Central memory CD8-positive, alpha-beta T cell (primary cell): Measurements from ENCODE around the gene RBM44.
"Not testable (repeated sequence)": the region's sequence is repeated elsewhere in the genome, so short reads cannot be mapped to it uniquely, and the experiment has no call there.

ENCODE experiments used
- ATAC-seq: fragments of 150-1000 bp; cut with Tn5 transposase; replicated peaks from 2 replicates; pipeline ENCODE4 v1.10.0; 2022; ENCODE audit warnings: mild to moderate bottlenecking, moderate FRiP score, moderate number of reproducible peaks; ENCODE audit not compliant: poor library complexity, severe bottlenecking; ENCODE audit errors: extremely low read depth
- DNase-seq, 2 donors: peaks; one replicate each; pipeline ENCODE4 v3.0.0; 2021; ENCODE audit warnings: low spot score in 2 of 2
- H3K27ac Mint-ChIP-seq: one replicate; pipeline ENCODE4 v1.8.0; 2022; ENCODE audit warnings: low read depth, mild to moderate bottlenecking, moderate library complexity, mixed read lengths
- H3K27me3 Mint-ChIP-seq: one replicate; pipeline ENCODE4 v1.8.0; 2022; ENCODE audit warnings: mixed read lengths
- H3K36me3 Mint-ChIP-seq: one replicate; pipeline ENCODE4 v1.8.0; 2022; ENCODE audit warnings: mild to moderate bottlenecking, moderate library complexity, mixed read lengths; ENCODE audit not compliant: insufficient read depth
- H3K4me1 Mint-ChIP-seq: one replicate; pipeline ENCODE4 v1.8.0; 2022; ENCODE audit warnings: mixed read lengths
- H3K4me3 Mint-ChIP-seq: one replicate; pipeline ENCODE4 v1.8.0; 2022; ENCODE audit warnings: mild to moderate bottlenecking, moderate library complexity, mixed read lengths
- H3K9me3 Mint-ChIP-seq: one replicate; pipeline ENCODE4 v1.8.0; 2022; ENCODE audit warnings: mixed read lengths

Gene RBM44

GRCh38 chr2:237762291-237763182 is 36.0 kb upstream of the RBM44 start:
- not testable (repeated sequence) for H3K4me3 Mint-ChIP-seq, H3K27ac Mint-ChIP-seq, H3K4me1 Mint-ChIP-seq, ATAC-seq, DNase-seq, H3K9me3 Mint-ChIP-seq, H3K27me3 Mint-ChIP-seq
- peaks cover 55% of the 10 kb centered on the region for H3K36me3 Mint-ChIP-seq

- DNase-seq (no peak), ATAC-seq (no peak)
- Mint-ChIP-seq H3K36me3 (peaks cover 52% of the 10 kb centered on the region), H3K4me3 (no peak overlapping the region), H3K9me3 (no peaks in the 10 kb centered on the region), H3K4me1 (peaks cover 6% of the 10 kb centered on the region), H3K27ac (no peak overlapping the region), H3K27me3 (no peaks in the 10 kb centered on the region)
Observed at GRCh38 chr2:237763812-237764211, 34.8 kb upstream of the RBM44 start.

GRCh38 chr2:237765122-237765521 is 33.5 kb upstream of the RBM44 start:
- H3K36me3 Mint-ChIP-seq: peaks cover 48% of the 10 kb centered on the region
- H3K27ac Mint-ChIP-seq: not testable (repeated sequence)

GRCh38 chr2:237765875-237766274 is 32.7 kb upstream of the RBM44 start:
- peaks cover 6% of the 10 kb centered on the region for H3K4me1 Mint-ChIP-seq
- peaks cover 45% of the 10 kb centered on the region for H3K36me3 Mint-ChIP-seq
- no peak for ATAC-seq
- H3K27me3 Mint-ChIP-seq: no peaks in the 10 kb centered on the region
- no peak overlapping the region for H3K4me3 Mint-ChIP-seq
- no peak for DNase-seq
- no peaks in the 10 kb centered on the region for H3K9me3 Mint-ChIP-seq
- H3K27ac Mint-ChIP-seq: no peak overlapping the region

More at GRCh38 chr2:237765122-237765521, 33.5 kb upstream of the RBM44 start:
- not testable (repeated sequence) for DNase-seq, H3K4me3 Mint-ChIP-seq, H3K4me1 Mint-ChIP-seq, H3K9me3 Mint-ChIP-seq, H3K27me3 Mint-ChIP-seq, ATAC-seq

- Mint-ChIP-seq H3K4me1 (peaks cover 6% of the 10 kb centered on the region), H3K27me3 (no peaks in the 10 kb centered on the region), H3K36me3 (peaks cover 44% of the 10 kb centered on the region), H3K9me3 (no peaks in the 10 kb centered on the region), H3K4me3 (no peak overlapping the region), H3K27ac (no peak overlapping the region)
- DNase-seq (no peak), ATAC-seq (no peak)
Observed at GRCh38 chr2:237766340-237766739, 32.2 kb upstream of the RBM44 start.

GRCh38 chr2:237772513-237772912 is 26.1 kb upstream of the RBM44 start:
- H3K27ac Mint-ChIP-seq: no peak overlapping the region
- peaks cover 52% of the 10 kb centered on the region for H3K36me3 Mint-ChIP-seq
- ATAC-seq (no peak), DNase-seq (no peak)
- no peaks in the 10 kb centered on the region for H3K27me3 Mint-ChIP-seq
- no peaks in the 10 kb centered on the region for H3K4me1 Mint-ChIP-seq
- H3K9me3 Mint-ChIP-seq: no peaks in the 10 kb centered on the region
- H3K4me3 Mint-ChIP-seq: no peak overlapping the region

GRCh38 chr2:237773826-237774225 is 24.8 kb upstream of the RBM44 start:
- Mint-ChIP-seq H3K27me3 (no peaks in the 10 kb centered on the region), H3K9me3 (no peaks in the 10 kb centered on the region), H3K36me3 (peaks cover 59% of the 10 kb centered on the region), H3K27ac (no peak overlapping the region), H3K4me3 (no peak overlapping the region), H3K4me1 (no peaks in the 10 kb centered on the region)
- DNase-seq: no peak
- no peak for ATAC-seq

GRCh38 chr2:237774811-237775553 is 23.6 kb upstream of the RBM44 start:
- H3K27ac Mint-ChIP-seq: peak overlapping the region; percentile 50
- H3K9me3 Mint-ChIP-seq: no peaks in the 10 kb centered on the region
- DNase-seq (no peak), ATAC-seq (no peak)
- H3K36me3 Mint-ChIP-seq: peaks cover 64% of the 10 kb centered on the region
- no peaks in the 10 kb centered on the region for H3K4me1 Mint-ChIP-seq
- H3K4me3 Mint-ChIP-seq: no peak overlapping the region
- no peaks in the 10 kb centered on the region for H3K27me3 Mint-ChIP-seq

- DNase-seq (no peak), ATAC-seq (no peak)
- H3K9me3 Mint-ChIP-seq: no peaks in the 10 kb centered on the region
- H3K27me3 Mint-ChIP-seq: no peaks in the 10 kb centered on the region
- H3K27ac Mint-ChIP-seq: no peak overlapping the region
- H3K4me3 Mint-ChIP-seq: no peak overlapping the region
- H3K36me3 Mint-ChIP-seq: peaks cover 51% of the 10 kb centered on the region
- H3K4me1 Mint-ChIP-seq: no peaks in the 10 kb centered on the region
Observed at GRCh38 chr2:237779521-237779920, 19.1 kb upstream of the RBM44 start.

GRCh38 chr2:237782181-237782580 is 16.4 kb upstream of the RBM44 start:
- no peak overlapping the region for H3K27ac Mint-ChIP-seq
- H3K27me3 Mint-ChIP-seq: no peaks in the 10 kb centered on the region
- H3K9me3 Mint-ChIP-seq: no peaks in the 10 kb centered on the region
- H3K36me3 Mint-ChIP-seq: peaks cover 41% of the 10 kb centered on the region
- DNase-seq: no peak
- H3K4me3 Mint-ChIP-seq: no peak overlapping the region
- H3K4me1 Mint-ChIP-seq: no peaks in the 10 kb centered on the region
- ATAC-seq: no peak

- not testable (repeated sequence) for ATAC-seq, H3K4me1 Mint-ChIP-seq, H3K27me3 Mint-ChIP-seq, H3K9me3 Mint-ChIP-seq, DNase-seq, H3K4me3 Mint-ChIP-seq, H3K27ac Mint-ChIP-seq
- peaks cover 30% of the 10 kb centered on the region for H3K36me3 Mint-ChIP-seq
Observed at GRCh38 chr2:237783678-237784077, 14.9 kb upstream of the RBM44 start.

GRCh38 chr2:237786936-237787335 is 11.6 kb upstream of the RBM44 start:
- H3K4me1 Mint-ChIP-seq: peaks cover 5% of the 10 kb centered on the region
- no peaks in the 10 kb centered on the region for H3K27me3 Mint-ChIP-seq
- DNase-seq (no peak), ATAC-seq (no peak)
- no peaks in the 10 kb centered on the region for H3K9me3 Mint-ChIP-seq
- no peak overlapping the region for H3K4me3 Mint-ChIP-seq
- peak overlapping the region; percentile 7 for H3K27ac Mint-ChIP-seq
- peaks cover 11% of the 10 kb centered on the region for H3K36me3 Mint-ChIP-seq

GRCh38 chr2:237790353-237790752 is 8.2 kb upstream of the RBM44 start:
- Mint-ChIP-seq H3K27ac (no peak overlapping the region), H3K9me3 (no peaks in the 10 kb centered on the region), H3K4me3 (no peak overlapping the region), H3K27me3 (no peaks in the 10 kb centered on the region), H3K4me1 (peaks cover 5% of the 10 kb centered on the region), H3K36me3 (peaks cover 7% of the 10 kb centered on the region)
- ATAC-seq (no peak), DNase-seq (no peak)
